ENCODE data around the gene CCDC78. TPM values are rescaled to one million over a fixed set of nuclear protein-coding genes. Genes with fewer than 3 reads are reported as not detected.

CCDC78 gene
- total RNA-seq, 1 experiment from 2014 or later: 5.0 TPM

- 0 out of 2 replicates have a peak, but pooled peaks cover 2% of the 10 kb centered on the region for H3K36me3 ChIP-seq
- no peak overlapping the region for H3K27ac ChIP-seq
- no peaks in the 10 kb centered on the region for H3K9me3 ChIP-seq (replicated peaks)
Observed at GRCh38 chr16:735982-736453, 9.8 kb upstream of the CCDC78 start.

GRCh38 chr16:734981-735881 is 9.0 kb upstream of the CCDC78 start:
- Histone ChIP-seq H3K9me3 (replicated peaks) (no peaks in the 10 kb centered on the region), H3K27me3 (no peaks in the 10 kb centered on the region), H3K4me1 (no peaks in the 10 kb centered on the region), H3K36me3 (0 out of 2 replicates have a peak, but pooled peaks cover 2% of the 10 kb centered on the region), H3K4me3 (no peak overlapping the region), H3K27ac (no peak overlapping the region)
- peak in 1 of 2 experiments; percentile 1 for DNase-seq

More at GRCh38 chr16:735982-736453, 9.8 kb upstream of the CCDC78 start:
- Histone ChIP-seq H3K4me1 (no peaks in the 10 kb centered on the region), H3K27me3 (no peaks in the 10 kb centered on the region), H3K4me3 (no peak overlapping the region)
- no peak for DNase-seq

- no peak for DNase-seq
- no peaks in the 10 kb centered on the region for H3K4me1 ChIP-seq
- H3K36me3 ChIP-seq: 0 out of 2 replicates have a peak, but pooled peaks cover 2% of the 10 kb centered on the region
- H3K9me3 ChIP-seq (replicated peaks): no peaks in the 10 kb centered on the region
- H3K27me3 ChIP-seq: no peaks in the 10 kb centered on the region
- H3K4me3 ChIP-seq: no peak overlapping the region
- no peak overlapping the region for H3K27ac ChIP-seq
Observed at GRCh38 chr16:734208-734980, 8.2 kb upstream of the CCDC78 start.

- no peaks in the 10 kb centered on the region for H3K27me3 ChIP-seq
- peak in 1 of 2 experiments; percentile 40 for DNase-seq
- 0 out of 2 replicates have a peak, but pooled peaks cover 2% of the 10 kb centered on the region for H3K36me3 ChIP-seq
- H3K4me3 ChIP-seq: no peak overlapping the region
- H3K4me1 ChIP-seq: peaks cover under 1% of the 10 kb centered on the region; the same call in 1 of the 2 replicates
- no peak overlapping the region for H3K27ac ChIP-seq
- no peaks in the 10 kb centered on the region for H3K9me3 ChIP-seq (replicated peaks)
Observed at GRCh38 chr16:733382-734207, 7.4 kb upstream of the CCDC78 start.

GRCh38 chr16:732936-733335 is 6.7 kb upstream of the CCDC78 start:
- H3K36me3 ChIP-seq: 0 out of 2 replicates have a peak, but pooled peaks cover 2% of the 10 kb centered on the region
- DNase-seq: no peak
- H3K4me1 ChIP-seq: peaks cover 3% of the 10 kb centered on the region; the same call in 1 of the 2 replicates
- H3K4me3 ChIP-seq: no peak overlapping the region
- no peaks in the 10 kb centered on the region for H3K27me3 ChIP-seq
- no peak overlapping the region for H3K27ac ChIP-seq
- no peaks in the 10 kb centered on the region for H3K9me3 ChIP-seq (replicated peaks)

GRCh38 chr16:732332-732731 is 6.1 kb upstream of the CCDC78 start:
- H3K36me3 ChIP-seq: 0 out of 2 replicates have a peak, but pooled peaks cover 2% of the 10 kb centered on the region

GRCh38 chr16:730666-731509 is 4.6 kb upstream of the CCDC78 start:
- Histone ChIP-seq H3K27me3 (no peaks in the 10 kb centered on the region), H3K36me3 (0 out of 2 replicates have a peak, but pooled peaks cover 2% of the 10 kb centered on the region), H3K9me3 (replicated peaks) (no peaks in the 10 kb centered on the region), H3K27ac (no peak overlapping the region), H3K4me3 (no peak overlapping the region), H3K4me1 (peaks cover 6% of the 10 kb centered on the region; the same call in 1 of the 2 replicates)
- DNase-seq: peak in 1 of 2 experiments; percentile 3

More at GRCh38 chr16:732332-732731, 6.1 kb upstream of the CCDC78 start:
- Histone ChIP-seq H3K27ac (no peak overlapping the region), H3K4me3 (no peak overlapping the region), H3K9me3 (replicated peaks) (no peaks in the 10 kb centered on the region), H3K4me1 (peaks cover 4% of the 10 kb centered on the region; the same call in 1 of the 2 replicates), H3K27me3 (no peaks in the 10 kb centered on the region)
- DNase-seq: peak in 1 of 2 experiments; percentile 1

GRCh38 chr16:729768-730665 is 3.8 kb upstream of the CCDC78 start:
- Histone ChIP-seq H3K36me3 (0 out of 2 replicates have a peak, but pooled peaks cover 2% of the 10 kb centered on the region), H3K4me1 (peaks cover 6% of the 10 kb centered on the region; the same call in 1 of the 2 replicates), H3K9me3 (replicated peaks) (no peaks in the 10 kb centered on the region), H3K4me3 (no peak overlapping the region), H3K27me3 (no peaks in the 10 kb centered on the region), H3K27ac (no peak overlapping the region)
- DNase-seq: peak in 1 of 2 experiments; percentile 3

GRCh38 chr16:728890-729744 is 2.9 kb upstream of the CCDC78 start:
- Histone ChIP-seq H3K4me1 (peaks cover 9% of the 10 kb centered on the region), H3K9me3 (replicated peaks) (no peaks in the 10 kb centered on the region), H3K27ac (no peak overlapping the region), H3K36me3 (0 out of 2 replicates have a peak, but pooled peaks cover 2% of the 10 kb centered on the region), H3K4me3 (no peak overlapping the region), H3K27me3 (no peaks in the 10 kb centered on the region)
- DNase-seq: peak in 1 of 2 experiments; percentile 10

- Histone ChIP-seq H3K4me3 (peak overlapping the region; percentile 70), H3K4me1 (peaks cover 9% of the 10 kb centered on the region), H3K27ac (no peak overlapping the region; the same call in 1 of the 2 replicates), H3K9me3 (replicated peaks) (no peaks in the 10 kb centered on the region), H3K36me3 (0 out of 2 replicates have a peak, but pooled peaks cover 2% of the 10 kb centered on the region), H3K27me3 (no peaks in the 10 kb centered on the region)
- peak; percentile 83 to 88 for DNase-seq
Observed at GRCh38 chr16:728131-728889, 2.1 kb upstream of the CCDC78 start.

Measured in SJCRH30 (cell line).